ELF-1 (cell line): ENCODE data around the gene ADGRF4.
A peak's percentile ranks its signal among the peaks of the same experiment; 100 is the strongest.

ENCODE experiments used
- DNase-seq: peaks from one replicate; pipeline ENCODE4 v3.0.0-alpha.2; 2016; ENCODE audit warnings: low read depth, low spot score

Gene ADGRF4

DNA sequence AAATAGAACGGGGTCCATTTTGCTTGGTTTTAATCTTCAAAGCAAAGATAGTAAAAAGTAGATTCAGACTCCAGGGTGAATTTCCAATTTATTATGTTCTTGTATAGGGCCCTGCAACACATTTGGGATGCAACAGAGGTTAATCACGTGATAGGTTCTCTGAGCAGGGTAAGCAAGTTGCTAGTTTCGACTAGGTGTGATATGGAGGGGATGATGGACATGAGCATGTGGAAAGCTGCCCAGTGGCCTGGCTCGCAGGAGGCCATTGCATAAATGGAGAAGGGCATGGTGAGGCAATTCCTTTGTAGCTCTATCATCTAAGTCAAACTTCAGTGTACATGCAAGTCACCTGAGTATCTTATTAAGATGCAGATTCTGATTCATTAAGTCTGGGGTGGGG lies 17.7 kb upstream of the ADGRF4 start:
- DNase-seq = no peak

GRCh38 chr6:47681201-47681990 lies 17.0 kb upstream of the ADGRF4 start:
- no peak for DNase-seq

- DNase-seq = no peak
Observed at GRCh38 chr6:47686411-47686810, 12.0 kb upstream of the ADGRF4 start.

DNA sequence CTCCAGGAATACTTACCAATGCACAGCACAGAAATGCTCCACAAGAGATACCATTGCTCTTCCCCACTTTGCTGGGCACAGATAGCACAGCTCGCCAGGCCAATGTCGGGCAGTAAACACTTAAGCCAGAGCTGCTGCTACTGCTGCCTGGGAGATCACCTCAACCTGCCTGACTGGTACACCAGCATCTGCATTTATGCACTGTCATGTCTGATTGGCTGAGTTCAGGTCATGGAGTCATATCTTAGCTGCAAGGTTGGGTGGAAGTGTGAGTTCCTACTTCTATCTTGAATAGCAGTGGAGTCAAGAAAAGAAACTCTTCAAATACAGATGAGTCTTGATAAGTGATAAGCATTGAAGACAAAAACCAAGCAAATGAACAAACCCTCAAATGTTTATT lies 10.9 kb upstream of the ADGRF4 start:
- no peak for DNase-seq

GRCh38 chr6:47690214-47690613 lies 8.2 kb upstream of the ADGRF4 start:
- no peak for DNase-seq

- DNase-seq = no peak
Observed at GRCh38 chr6:47690791-47691190, 7.6 kb upstream of the ADGRF4 start.

GRCh38 chr6:47697925-47698324 lies 455 bp upstream of the ADGRF4 start:
- no peak for DNase-seq

DNA sequence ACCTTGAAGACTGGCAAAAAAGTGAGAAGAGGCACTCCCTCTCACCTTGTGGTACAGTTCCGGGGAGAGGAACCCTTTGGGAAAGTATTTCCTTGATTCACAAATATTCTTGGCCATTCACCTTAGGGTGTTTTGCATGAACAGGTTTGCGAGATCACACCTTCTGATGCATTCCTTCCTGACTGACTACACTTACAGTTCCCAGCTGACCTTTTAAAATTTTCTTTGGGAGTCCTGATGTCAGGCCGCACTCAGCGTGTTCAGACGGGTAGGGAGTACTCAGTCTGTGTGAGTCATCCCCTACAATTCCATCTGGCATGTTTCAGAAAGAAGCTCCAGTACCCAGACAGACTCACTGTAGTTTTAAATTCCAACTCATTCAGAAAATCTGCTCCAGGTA lies 1.7 kb downstream of the ADGRF4 start:
- DNase-seq = peak; percentile 14

DNA sequence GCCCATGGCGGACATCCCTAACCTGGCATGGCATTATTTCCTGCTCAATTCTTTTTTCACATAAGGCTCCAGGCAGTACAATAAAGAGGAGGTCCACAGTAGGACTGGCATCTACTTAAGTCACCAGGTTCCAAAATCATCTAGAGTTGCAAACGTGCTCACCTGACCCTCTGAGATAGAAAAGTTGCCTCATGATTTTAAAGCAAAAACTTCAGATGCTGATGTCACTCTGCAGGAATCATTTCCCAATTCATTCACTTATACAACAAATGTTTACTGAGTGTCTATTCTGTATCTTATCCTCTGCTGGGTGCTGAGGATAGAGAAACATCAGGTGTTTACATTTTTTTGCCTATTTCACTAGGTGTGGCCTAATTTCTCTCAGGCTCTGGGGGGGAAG lies 2.2 kb downstream of the ADGRF4 start:
- no peak for DNase-seq

- DNase-seq = no peak
Observed at GRCh38 chr6:47701363-47701762, 3.0 kb downstream of the ADGRF4 start.

DNA sequence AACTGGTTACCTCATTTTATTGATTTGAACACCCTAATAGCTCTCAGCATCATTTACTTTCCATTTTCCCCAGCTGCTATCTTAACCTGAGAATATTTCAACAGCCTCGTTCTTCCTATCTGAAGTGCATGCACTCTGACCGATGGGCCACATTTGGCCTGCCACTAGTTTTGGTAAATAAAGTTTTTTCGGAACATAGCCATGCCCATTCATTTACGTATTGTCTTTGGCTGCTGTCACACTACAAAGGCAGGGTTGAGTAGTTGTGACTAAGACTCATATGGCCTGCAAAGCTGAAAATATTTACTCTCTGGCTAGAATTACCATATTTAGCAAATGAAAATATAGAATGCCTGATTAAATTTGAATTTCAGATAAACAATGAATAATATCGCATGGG lies 10.8 kb downstream of the ADGRF4 start:
- DNase-seq = no peak

GRCh38 chr6:47710295-47710694 lies 11.9 kb downstream of the ADGRF4 start:
- DNase-seq = no peak

GRCh38 chr6:47713200-47713599 lies 14.8 kb downstream of the ADGRF4 start:
- no peak for DNase-seq

DNA sequence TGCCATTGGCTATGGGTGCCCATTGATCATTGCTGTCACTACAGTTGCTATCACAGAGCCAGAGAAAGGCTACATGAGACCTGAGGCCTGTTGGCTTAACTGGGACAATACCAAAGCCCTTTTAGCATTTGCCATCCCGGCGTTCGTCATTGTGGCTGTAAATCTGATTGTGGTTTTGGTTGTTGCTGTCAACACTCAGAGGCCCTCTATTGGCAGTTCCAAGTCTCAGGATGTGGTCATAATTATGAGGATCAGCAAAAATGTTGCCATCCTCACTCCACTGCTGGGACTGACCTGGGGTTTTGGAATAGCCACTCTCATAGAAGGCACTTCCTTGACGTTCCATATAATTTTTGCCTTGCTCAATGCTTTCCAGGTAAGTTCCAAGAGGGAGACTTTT lies 16.4 kb downstream of the ADGRF4 start:
- DNase-seq = no peak

GRCh38 chr6:47715782-47716181 lies 17.4 kb downstream of the ADGRF4 start:
- DNase-seq = no peak

GRCh38 chr6:47716207-47716606 lies 17.8 kb downstream of the ADGRF4 start:
- DNase-seq = no peak

GRCh38 chr6:47718571-47718970 lies 20.2 kb downstream of the ADGRF4 start:
- no peak for DNase-seq

GRCh38 chr6:47721189-47721588 lies 22.8 kb downstream of the ADGRF4 start:
- DNase-seq = no peak

- no peak for DNase-seq
Observed at GRCh38 chr6:47722194-47722593, 23.8 kb downstream of the ADGRF4 start.

DNA sequence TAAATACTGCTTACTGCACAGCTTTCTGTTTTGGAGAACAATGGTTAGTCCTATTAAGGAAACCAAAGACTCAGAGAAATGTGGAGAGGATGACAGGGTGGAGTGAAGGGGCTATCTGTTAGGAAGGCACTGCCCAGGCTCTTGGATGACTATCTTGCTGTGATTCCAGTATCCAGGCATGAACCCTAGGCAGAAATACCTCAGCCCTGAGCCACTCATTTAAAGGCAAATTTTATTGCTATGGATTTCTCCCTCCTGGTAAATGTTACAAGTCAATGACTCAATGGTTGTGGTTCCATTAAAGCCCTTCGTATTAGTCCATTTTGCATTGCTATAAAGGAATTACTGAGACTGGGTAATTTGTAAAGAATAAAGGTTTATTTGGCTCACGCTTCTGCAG lies 25.9 kb downstream of the ADGRF4 start:
- no peak for DNase-seq

GRCh38 chr6:47727391-47727790 lies 29.0 kb downstream of the ADGRF4 start:
- DNase-seq = no peak

DNA sequence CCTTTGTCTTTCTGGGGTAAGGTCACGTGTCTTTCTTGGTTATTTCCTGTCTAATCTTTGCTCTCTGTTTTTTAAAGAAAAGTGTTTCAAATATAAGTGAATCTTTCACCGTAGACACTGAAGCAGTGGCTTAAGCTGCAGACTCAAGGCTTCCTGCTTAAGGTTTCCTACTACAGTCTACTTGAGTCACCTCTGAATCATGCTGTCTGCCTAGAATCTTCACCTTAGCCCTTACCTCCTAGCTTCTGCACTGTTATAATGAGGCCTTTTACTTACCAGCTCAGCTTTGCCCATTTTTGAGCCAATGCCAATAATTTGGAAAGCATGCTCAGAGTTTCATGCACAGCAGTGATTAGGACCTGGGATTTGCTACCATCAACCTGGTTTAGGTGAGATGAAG lies 30.6 kb downstream of the ADGRF4 start:
- no peak for DNase-seq

- DNase-seq = no peak
Observed at GRCh38 chr6:47729457-47729856, 31.1 kb downstream of the ADGRF4 start.
